Nucleus accumbens (tissue), 56 donors: Measurements from ENCODE around the gene MVK.

ENCODE experiments used
- DNase-seq, 56 donors: peaks; one replicate each; lab custom pipeline; 2025; lab: John Stamatoyannopoulos, UW

The MVK gene

DNA sequence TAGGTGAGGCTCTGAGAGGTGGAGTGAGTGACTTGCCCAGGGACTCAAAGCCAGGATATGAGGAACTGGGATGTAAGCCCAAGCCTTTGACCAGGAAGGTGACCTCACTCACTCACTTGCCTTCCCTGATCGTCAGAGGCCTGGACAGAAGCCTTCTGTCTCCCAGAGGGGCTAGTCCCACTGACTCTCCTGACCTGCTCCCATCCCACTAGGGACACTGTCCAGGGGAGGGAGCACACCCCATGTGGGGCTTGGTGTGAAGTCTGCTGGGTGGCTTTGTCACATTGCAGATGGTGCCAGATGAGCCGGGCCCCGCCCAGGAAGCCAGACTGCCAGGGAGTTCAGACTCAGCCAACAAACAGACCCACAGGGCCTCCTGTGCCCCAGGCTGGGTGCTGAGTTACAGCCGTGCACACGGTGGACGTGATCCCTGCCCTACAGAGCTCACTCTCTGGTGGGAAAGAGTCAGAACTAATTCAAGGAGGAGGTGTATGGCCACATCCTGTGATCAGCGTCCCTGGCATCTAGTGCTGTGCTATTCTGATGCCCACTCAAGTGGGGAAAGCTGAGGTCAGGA, 28.6 kb upstream of the MVK start:
- no peak for DNase-seq

GRCh38 chr12:109545826-109546225, 27.8 kb upstream of the MVK start:
- DNase-seq: no peak

DNA sequence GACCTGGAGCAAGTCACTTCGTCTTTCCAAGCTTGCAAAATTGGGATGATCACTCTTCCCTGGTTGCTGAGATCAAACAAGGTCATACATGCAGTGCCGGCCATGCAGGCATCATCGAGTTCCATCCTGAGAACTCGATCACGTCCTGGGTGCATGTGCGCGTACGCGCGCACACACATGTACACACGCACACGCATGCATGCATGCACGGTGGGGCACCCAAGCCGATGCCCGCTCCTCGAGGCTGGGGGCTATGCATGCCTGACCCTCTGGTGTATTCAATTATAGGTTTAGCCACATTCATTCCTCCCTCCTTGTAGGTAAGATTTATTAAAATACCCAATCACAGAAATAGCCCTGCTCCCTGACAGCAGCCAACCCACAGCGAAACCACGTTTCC, 26.3 kb upstream of the MVK start:
- no peak for DNase-seq

GRCh38 chr12:109548258-109548657, 25.3 kb upstream of the MVK start:
- no peak for DNase-seq

- no peak for DNase-seq
These were observed 23.9 kb upstream of the MVK start for GRCh38 chr12:109549613-109550270.

DNA sequence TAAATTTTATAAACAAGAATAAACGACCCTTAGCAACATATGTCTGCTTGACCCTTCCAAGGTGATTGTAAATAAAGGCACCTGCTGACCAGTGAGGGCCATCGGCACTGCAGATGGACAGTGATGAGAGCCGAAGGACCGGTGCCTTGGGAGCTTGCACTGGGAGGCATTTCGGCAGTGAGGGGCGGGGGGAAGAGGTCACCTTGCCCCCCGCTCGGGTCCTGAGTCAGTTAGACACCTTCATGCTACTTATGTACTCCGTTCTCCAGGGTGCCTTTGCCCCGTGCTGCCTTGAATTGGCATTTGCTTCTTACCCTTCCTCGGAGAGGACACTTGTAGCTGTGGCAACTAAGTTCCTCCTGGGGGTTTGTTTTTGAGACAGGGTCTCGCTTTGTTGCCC, 23.3 kb upstream of the MVK start:
- no peak for DNase-seq

- no peak for DNase-seq
These were observed 22.5 kb upstream of the MVK start for GRCh38 chr12:109551108-109551507.

DNA sequence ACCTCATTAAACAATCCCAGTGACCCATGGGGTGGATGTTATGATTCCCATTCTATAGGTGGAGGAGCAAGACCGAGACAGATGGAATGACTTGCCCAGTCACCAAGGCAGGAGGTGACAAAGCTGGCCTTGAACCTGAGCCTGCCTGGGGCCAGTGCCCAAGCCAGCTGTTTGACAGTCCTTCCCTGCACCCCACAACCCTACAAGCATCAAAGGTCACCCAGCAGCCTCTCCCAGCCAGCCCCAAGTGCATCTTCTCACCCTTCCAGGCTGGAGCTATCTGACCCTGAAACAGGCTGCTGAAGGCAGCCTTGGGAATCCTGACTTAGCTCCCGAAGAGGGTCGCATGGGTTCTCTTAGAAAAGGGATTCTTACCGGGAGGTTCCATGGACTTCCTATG, 20.6 kb upstream of the MVK start:
- DNase-seq: no peak

DNA sequence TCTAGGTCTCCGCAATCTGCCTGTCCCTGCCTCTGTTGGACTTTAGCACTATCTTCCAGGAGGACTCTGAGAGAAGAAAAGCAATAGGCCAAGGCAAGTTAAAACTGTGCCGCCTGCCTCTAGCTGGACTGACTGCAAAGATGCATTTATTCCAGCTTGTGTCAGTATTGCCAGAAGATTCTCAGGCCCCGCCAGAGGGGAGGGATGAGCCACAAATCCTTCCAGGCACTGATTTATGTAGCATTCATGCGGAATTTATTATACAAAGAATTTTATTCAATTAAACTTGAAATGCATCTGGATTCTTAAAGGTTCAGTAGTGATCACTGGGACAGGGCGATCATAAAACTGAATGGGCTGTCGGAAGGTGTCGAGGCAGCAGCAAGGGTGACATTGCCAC, 20.1 kb upstream of the MVK start:
- no peak for DNase-seq

DNA sequence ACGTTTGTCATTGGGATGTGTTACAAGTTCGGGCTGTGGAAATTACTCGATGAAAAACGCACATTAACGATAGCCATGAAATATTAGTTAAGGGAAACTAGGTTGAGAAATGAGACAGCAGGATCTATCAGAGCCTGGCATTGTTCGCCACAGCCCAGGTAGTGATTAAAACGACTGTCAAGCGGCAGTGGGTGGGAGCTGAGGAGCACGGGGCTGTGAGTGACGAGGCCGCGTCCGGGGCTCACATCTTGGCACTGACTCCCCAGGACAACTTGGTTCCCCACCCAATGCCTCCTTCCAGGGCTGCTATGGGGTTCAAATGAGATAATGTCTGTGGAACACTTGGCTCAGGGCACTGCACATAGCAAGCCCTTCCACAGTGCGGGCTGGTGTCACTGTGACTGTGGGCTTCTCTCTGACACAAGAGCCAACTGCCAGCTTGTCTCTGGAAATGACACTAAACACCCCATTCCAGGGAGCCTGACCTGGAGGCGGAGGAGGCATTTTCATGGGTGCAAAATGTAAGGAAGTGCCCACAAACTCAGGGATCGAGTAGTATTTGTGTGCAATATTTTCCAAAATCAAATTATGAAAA, 19.6 kb upstream of the MVK start:
- DNase-seq: peak in 1 of 56 donors; percentile 12

DNA sequence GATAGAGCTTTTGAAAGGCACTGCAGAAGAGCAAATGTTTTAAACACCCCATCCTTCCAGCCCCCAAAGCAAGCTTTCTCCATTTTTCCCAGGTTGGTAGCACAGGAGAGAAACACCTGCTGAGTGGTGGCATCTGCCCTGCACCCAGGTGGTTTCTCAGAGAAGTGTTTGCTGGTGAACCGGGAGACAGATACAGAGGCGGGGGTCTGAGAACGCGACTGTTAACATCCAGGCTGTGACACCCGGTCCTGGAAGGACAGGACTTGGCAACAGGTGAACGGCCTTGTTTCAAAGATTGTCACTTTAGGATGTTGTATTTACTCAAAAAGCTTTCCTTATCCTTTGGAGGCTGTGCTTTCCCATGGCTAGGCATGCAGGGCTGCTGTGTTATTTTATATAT, 18.8 kb upstream of the MVK start:
- no peak for DNase-seq

GRCh38 chr12:109555431-109556315, 17.9 kb upstream of the MVK start:
- DNase-seq: no peak

GRCh38 chr12:109557200-109557599, 16.4 kb upstream of the MVK start:
- DNase-seq: no peak

GRCh38 chr12:109557805-109558204, 15.8 kb upstream of the MVK start:
- no peak for DNase-seq

DNA sequence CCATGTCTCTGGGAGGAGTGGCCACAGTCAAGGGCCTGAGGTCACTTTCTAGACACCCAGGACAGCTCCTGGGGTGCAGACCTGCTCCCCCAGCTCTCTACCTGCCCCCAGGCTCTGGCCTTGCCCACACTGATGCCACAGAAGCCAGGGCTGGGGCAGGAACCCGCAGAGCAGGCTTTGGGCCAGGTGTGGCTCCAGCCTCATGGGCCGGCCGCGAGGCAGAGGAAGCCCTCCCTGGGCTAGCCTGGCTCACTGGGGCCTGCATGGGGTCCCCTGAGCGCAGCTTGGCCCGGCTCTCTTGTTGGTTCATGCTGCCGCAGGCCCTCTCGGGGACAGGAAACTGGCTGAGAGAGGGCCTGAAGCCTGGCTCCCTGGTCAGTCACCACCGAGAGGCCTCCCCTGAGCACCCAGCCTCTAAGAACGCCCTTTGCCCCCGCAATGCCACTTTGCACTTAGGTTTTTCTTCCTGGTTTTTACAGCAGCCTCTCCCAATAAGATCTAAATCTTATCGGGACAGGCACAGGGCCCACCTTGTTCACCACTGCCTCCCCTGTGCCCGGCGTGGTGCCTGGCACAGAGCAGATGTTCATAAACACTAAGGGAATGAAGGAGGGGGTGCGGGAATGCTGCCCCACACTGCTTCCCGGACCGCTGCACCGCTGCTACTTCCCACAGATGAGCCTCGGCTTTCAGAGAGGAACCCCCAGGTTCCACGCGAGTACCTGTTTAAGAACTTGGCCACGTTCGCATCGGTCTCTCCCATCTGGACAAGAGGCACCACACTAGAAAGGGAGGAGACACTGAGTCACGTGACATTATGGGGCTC, 15.0 kb upstream of the MVK start:
- no peak for DNase-seq

DNA sequence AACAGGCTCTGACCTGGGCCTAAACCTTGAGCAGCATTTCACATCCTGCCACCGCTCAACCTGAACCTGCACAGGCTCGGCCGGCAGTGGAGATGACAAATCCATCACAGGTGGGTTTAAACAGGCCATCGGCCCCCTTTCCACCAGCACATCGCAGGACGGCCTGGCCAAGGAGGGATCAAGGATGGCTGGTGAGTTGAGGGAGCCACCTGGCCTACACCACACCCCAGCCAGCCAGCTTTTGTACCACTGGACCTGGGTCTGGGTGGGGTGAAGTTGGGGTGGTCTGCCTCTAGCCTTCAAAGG, 14.4 kb upstream of the MVK start:
- DNase-seq: no peak

GRCh38 chr12:109559601-109560000, 14.0 kb upstream of the MVK start:
- no peak for DNase-seq

GRCh38 chr12:109560867-109561710, 12.5 kb upstream of the MVK start:
- no peak for DNase-seq

- DNase-seq: no peak
These were observed 11.9 kb upstream of the MVK start for GRCh38 chr12:109561711-109562030.

DNA sequence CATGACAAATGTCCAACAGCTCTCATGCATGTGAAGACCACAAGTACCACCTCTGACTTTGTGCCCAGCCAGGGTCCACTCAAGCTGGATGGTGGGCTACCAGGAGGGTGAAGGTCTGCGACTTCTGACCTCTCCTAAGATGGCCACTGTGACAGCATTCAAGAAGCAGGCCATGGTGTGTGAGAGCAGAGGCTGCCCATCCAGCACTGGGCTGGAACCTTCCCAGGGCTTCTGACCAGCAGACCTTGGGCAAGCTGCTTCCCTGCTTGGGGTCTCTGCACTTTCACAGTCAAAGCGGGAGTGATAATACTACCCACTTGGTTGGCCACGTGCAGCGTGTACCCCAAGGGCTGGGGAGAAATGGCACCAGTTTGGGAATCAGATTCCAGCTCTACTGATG, 10.7 kb upstream of the MVK start:
- DNase-seq: no peak
